Measurements from ENCODE around the gene KIAA1191. TPM values are rescaled to one million over a fixed set of nuclear protein-coding genes. Genes with fewer than 3 reads are reported as not detected.

The KIAA1191 gene, protein sequence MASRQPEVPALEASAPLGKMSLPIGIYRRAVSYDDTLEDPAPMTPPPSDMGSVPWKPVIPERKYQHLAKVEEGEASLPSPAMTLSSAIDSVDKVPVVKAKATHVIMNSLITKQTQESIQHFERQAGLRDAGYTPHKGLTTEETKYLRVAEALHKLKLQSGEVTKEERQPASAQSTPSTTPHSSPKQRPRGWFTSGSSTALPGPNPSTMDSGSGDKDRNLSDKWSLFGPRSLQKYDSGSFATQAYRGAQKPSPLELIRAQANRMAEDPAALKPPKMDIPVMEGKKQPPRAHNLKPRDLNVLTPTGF
- 10 to 100 TPM; 52.7 to 67.3 TPM for total RNA-seq

DNA sequence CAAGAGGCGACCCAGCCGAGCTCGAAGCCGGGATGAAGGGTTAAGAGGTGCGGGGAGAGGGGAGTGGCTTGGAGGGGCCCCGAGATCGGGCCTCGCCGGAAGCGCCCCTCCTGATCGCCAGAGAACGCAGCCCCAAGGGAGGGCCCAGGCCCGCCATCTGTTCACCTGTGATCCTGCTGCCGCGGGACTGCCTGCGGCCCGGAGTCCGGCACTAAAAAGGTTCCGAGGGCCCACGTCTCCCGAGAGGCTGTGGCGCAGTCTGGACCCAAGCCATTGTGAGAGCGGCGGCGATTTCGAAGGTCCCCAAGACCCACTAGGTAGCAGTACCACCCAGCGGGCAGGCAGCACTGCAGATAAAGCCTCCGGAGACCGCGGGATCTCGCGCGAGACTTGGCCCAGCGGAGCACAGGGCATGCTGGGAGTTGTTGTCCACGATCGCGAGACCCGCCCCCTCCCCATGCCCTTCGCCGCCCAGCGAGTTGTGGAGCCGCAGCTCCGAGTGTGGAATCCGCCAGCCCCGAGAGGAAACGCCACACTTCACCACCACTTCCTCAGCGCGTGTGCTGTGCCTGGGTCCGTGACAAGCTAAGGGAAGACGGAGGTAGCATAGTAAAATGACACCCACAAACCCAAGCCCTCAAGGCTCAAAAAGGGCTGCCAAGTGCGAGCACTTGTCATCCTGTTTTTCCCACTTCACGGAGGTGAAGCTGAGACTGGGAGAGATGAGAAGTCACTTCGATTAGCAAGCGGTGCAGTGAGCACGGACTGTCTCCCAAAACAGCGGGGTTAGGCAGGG, at the start of gene KIAA1191:
TSS of gene KIAA1191 (minus strand) at position 328 of the 796 bp plus-strand sequence. CDS start 2,256 bp downstream, outside the sequence.

DNA sequence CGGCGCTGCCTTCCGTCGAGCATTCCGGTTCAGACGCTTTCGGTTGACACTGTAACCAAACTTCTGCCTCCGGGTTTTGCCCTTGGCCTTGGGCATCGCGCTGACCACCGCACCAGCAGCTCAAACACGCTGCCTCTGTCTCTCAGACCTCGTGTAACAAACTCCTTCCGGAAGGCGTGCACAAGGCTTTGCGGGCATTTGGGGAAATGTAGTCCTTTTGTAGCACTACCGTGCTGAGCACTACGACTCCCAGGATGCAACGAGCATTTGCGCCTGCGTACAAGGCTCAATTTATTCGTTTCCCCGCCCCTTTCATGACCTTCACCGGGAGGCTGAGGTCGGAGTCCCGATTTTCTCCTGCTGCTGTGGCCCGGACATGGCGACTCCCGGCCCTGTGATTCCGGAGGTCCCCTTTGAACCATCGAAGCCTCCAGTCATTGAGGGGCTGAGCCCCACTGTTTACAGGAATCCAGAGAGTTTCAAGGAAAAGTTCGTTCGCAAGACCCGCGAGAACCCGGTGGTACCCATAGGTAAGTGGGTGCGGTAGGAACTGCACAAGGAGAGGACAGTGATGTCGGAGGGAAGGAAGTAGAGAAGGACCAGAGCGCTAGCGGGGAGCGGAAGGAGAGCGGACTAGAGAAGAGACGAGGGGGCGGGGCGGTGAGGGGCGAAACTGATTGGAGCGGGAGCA, 27.0 kb upstream of the KIAA1191 start, which contains the start of the genes HIGD2A and NOP16:
TSS of gene HIGD2A (plus strand) at position 308 of the 691 bp plus-strand sequence. CDS start at position 377, 69 bp downstream.
TSS of gene NOP16 (minus strand) at position 155 of the 691 bp plus-strand sequence. CDS start at position 96, 59 bp downstream.

DNA sequence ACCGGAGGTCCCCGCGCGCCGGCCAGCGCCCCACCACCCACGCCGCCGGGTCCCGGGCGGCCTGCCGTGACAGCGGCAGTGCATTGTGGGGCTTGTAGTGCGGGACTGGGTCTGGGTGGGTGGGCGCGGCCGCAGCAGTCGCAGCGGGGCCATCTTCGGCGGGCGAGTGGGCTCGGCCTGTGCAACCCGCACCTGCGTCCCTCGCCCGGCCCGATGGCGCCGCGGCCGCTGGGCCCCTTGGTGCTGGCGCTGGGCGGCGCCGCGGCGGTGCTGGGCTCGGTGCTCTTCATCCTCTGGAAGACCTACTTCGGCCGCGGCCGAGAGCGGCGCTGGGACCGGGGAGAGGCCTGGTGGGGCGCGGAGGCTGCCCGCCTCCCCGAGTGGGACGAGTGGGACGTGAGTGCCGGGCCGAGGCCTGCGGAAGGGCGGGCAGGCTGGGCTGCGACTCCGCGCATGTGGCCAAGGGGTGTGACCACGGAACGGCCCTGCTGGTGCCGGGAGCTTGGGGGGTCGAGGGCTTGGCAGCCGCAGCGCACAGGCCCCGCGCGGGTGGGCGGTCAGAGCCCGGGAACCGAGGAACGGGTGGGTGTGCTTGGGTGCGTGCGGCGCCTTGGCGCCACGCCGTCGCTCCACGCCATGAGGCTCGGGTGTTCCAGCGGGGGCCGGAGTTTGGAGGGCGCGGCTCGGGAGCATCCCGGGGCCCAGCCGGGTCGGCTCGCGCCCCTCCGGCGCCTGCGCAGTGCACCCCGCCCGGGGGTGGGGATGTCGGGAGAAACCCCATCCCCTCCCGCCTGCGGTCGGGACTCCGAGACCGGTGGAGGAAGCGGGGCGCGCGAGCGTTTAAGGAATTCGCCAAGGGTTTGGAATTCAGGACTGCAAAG, 4.0 kb upstream of the KIAA1191 start, which contains the start of gene ARL10:
TSS of gene ARL10 (plus strand) at position 137 of the 881 bp plus-strand sequence. CDS start at position 214, 77 bp downstream.

Small RNAs within 50 kb of the gene (small RNA-seq; reads per million reads assigned to genes)
- 5.8 to 6.5 reads per million in 2 donors for gene MIR1271

Other genes starting within 250 kb of the KIAA1191 start
- gene SIMC1, start 123.3 kb downstream of the KIAA1191 start, total RNA-seq = 10 to 100 TPM in 1 of 2 donors, 1 to 10 TPM in 1; 7.6 to 13.3 TPM
- gene ARL10, start 3.7 kb upstream of the KIAA1191 start, total RNA-seq = 1 to 10 TPM; 7.7 to 7.9 TPM
- 10 to 100 TPM; 10.3 to 27.6 TPM for gene NOP16, start 26.8 kb upstream of the KIAA1191 start, total RNA-seq
- gene HIGD2A, start 27.0 kb upstream of the KIAA1191 start, total RNA-seq = 10 to 100 TPM; 51.6 to 53.0 TPM
- gene CLTB, start 54.8 kb upstream of the KIAA1191 start, total RNA-seq = 10 to 100 TPM; 63.3 to 68.6 TPM
- 10 to 100 TPM; 33.4 to 49.6 TPM for gene FAF2, start 86.6 kb upstream of the KIAA1191 start, total RNA-seq
- 1 to 10 TPM; 4.3 to 5.9 TPM for gene RNF44, start 175.6 kb upstream of the KIAA1191 start, total RNA-seq
- not detected for gene CDHR2, start 187.6 kb upstream of the KIAA1191 start, total RNA-seq
- gene GPRIN1, start 248.4 kb upstream of the KIAA1191 start, total RNA-seq = 10 to 100 TPM; 11.4 to 14.3 TPM